H1 (cell line): ENCODE data around the gene SLC22A31. TPM values are rescaled to one million over a fixed set of nuclear protein-coding genes. Genes with fewer than 3 reads are reported as not detected.

ENCODE experiments used
- CTCF ChIA-PET: fragments of 300-600 bp; sonication (Branson Sonifier 250); formaldehyde crosslinking; loops from one replicate; lab custom pipeline; 2021; ENCODE audit not compliant: partially characterized antibody; lab: Charles Lee
- POLR2A ChIA-PET: fragments of 300-600 bp; sonication (Branson Sonifier 250); formaldehyde crosslinking; loops from one replicate; lab custom pipeline; 2021; ENCODE audit warnings: inconsistent platforms; ENCODE audit not compliant: partially characterized antibody; lab: Charles Lee
- DNase-seq, 2 experiments: peaks; one replicate each; pipeline versions ENCODE4 v3.0.0 to v3.0.0-alpha.2; 2010 to 2022; ENCODE audit warnings: low spot score in 2 of 2, low read depth in 1 of 2, mixed read lengths in 1 of 2
- FAIRE-seq: peaks from 2 replicates; lab custom pipeline; 2011; peaks lifted over from hg19 to GRCh38; lab: Jason Lieb, UNC
- H2AFZ ChIP-seq: 2 replicates; pipeline ENCODE4 v1.8.1; 2012; ENCODE audit warnings: low read length, inconsistent platforms
- H2AK5ac ChIP-seq: 2 replicates; pipeline ENCODE4 v1.6.1; 2013; ENCODE audit warnings: low read depth, low read length
- H2BK120ac ChIP-seq: replicated peaks from 2 replicates; pipeline ENCODE3; 2013; ENCODE audit warnings: low read depth, low read length, inconsistent platforms
- H2BK12ac ChIP-seq: 2 replicates; pipeline ENCODE4 v1.6.1; 2013; ENCODE audit warnings: low read depth, low read length
- H2BK15ac ChIP-seq: 2 replicates; pipeline ENCODE4 v1.6.1; 2013; ENCODE audit warnings: low read length
- H2BK20ac ChIP-seq: 2 replicates; pipeline ENCODE4 v1.6.1; 2013; ENCODE audit warnings: low read length
- H2BK5ac ChIP-seq: 2 replicates; pipeline ENCODE4 v1.6.1; 2013; ENCODE audit warnings: low read depth, low read length
- H3K14ac ChIP-seq: 2 replicates; pipeline ENCODE4 v1.6.1; 2013; ENCODE audit warnings: inconsistent platforms; ENCODE audit not compliant: insufficient read length
- H3K18ac ChIP-seq: 2 replicates; pipeline ENCODE4 v1.6.1; 2013; ENCODE audit warnings: low read length; ENCODE audit errors: extremely low read depth
- H3K23ac ChIP-seq: 2 replicates; pipeline ENCODE4 v1.6.1; 2013; ENCODE audit warnings: inconsistent platforms; ENCODE audit not compliant: insufficient read length
- H3K23me2 ChIP-seq: 2 replicates; pipeline ENCODE4 v1.6.1; 2013; ENCODE audit warnings: low read depth, low read length
- H3K27ac ChIP-seq: 2 replicates; pipeline ENCODE4 v1.6.1; 2011; ENCODE audit warnings: low read depth, low read length, inconsistent platforms
- H3K27me3 ChIP-seq, 4 experiments: replicated peaks in 1 of 4; 1 replicate in 1 of 4; 2 replicates in 3 of 4; pipeline versions ENCODE4 v1.6.1 to v1.8.1; 2011 to 2013; ENCODE audit warnings: low read length in 3 of 4, mild to moderate bottlenecking in 3 of 4, inconsistent platforms in 2 of 4, mixed read lengths in 2 of 4, moderate library complexity in 1 of 4; ENCODE audit not compliant: control insufficient read depth in 3 of 4, insufficient read depth in 3 of 4; ENCODE audit errors: extremely low read depth in 1 of 4
- H3K36me3 ChIP-seq, 4 experiments: 2 replicates each; pipeline versions ENCODE4 v1.6.1 to v1.8.1; 2011 to 2013; ENCODE audit warnings: mild to moderate bottlenecking in 4 of 4, low read length in 3 of 4, moderate library complexity in 2 of 4, control low read depth in 1 of 4, inconsistent platforms in 1 of 4; ENCODE audit not compliant: insufficient read depth in 4 of 4, control insufficient read depth in 2 of 4
- H3K4ac ChIP-seq: replicated peaks from 2 replicates; pipeline ENCODE3; 2013; ENCODE audit warnings: low read length, low read depth, mixed read lengths, inconsistent platforms; ENCODE audit not compliant: insufficient read length
- H3K4me1 ChIP-seq, 4 experiments: replicated peaks in 1 of 4; 1 replicate in 1 of 4; 2 replicates in 3 of 4; pipeline versions ENCODE4 v1.6.1 to v1.8.1; 2011 to 2013; ENCODE audit warnings: low read length in 3 of 4, inconsistent platforms in 2 of 4, mixed read lengths in 1 of 4; ENCODE audit not compliant: insufficient read depth in 4 of 4, control insufficient read depth in 3 of 4
- H3K4me2 ChIP-seq, 2 experiments: 2 replicates each; pipeline versions ENCODE4 v1.6.1 to v1.8.1; 2011 to 2013; ENCODE audit warnings: low read depth in 2 of 2, low read length in 2 of 2, control low read depth in 1 of 2, inconsistent platforms in 1 of 2, mild to moderate bottlenecking in 1 of 2; ENCODE audit not compliant: insufficient read depth in 1 of 2
- H3K4me3 ChIP-seq, 4 experiments: fragments of 200-600, 300-600 bp in 1 of 4; sonication (generic), shearing (Covaris generic), sonication (Bioruptor Twin) in 1 of 4; 2 replicates each; pipeline versions ENCODE4 v1.5.1 to v1.8.1; 2011 to 2016; ENCODE audit warnings: low read length in 4 of 4, low read depth in 3 of 4, control low read depth in 2 of 4, inconsistent platforms in 2 of 4, mild to moderate bottlenecking in 2 of 4, mixed read lengths in 1 of 4, moderate library complexity in 1 of 4; ENCODE audit not compliant: insufficient read depth in 2 of 4; ENCODE audit errors: extremely low read depth in 1 of 4
- H3K56ac ChIP-seq: replicated peaks from 2 replicates; pipeline ENCODE3; 2013; ENCODE audit warnings: low read depth, mild to moderate bottlenecking, mixed read lengths, low read length, inconsistent platforms; ENCODE audit not compliant: insufficient read length
- H3K79me1 ChIP-seq: 2 replicates; pipeline ENCODE4 v1.6.1; 2013; ENCODE audit warnings: low read depth, low read length, control low read depth
- H3K79me2 ChIP-seq, 2 experiments: 2 replicates each; pipeline versions ENCODE4 v1.6.1 to v1.8.1; 2012 to 2013; ENCODE audit warnings: low read length in 2 of 2, mild to moderate bottlenecking in 2 of 2, inconsistent platforms in 1 of 2; ENCODE audit not compliant: insufficient read depth in 2 of 2, control insufficient read depth in 1 of 2
- H3K9ac ChIP-seq, 4 experiments: replicated peaks in 1 of 4; 1 replicate in 1 of 4; 2 replicates in 3 of 4; pipeline versions ENCODE4 v1.6.1 to v1.8.1; 2011 to 2013; ENCODE audit warnings: low read depth in 3 of 4, low read length in 3 of 4, control low read depth in 2 of 4, mild to moderate bottlenecking in 2 of 4, moderate library complexity in 2 of 4, inconsistent platforms in 1 of 4; ENCODE audit errors: extremely low read depth in 1 of 4
- H3K9me3 ChIP-seq, 2 experiments: 2 replicates each; pipeline versions ENCODE4 v1.6.1 to v1.8.1; 2012 to 2013; ENCODE audit warnings: mild to moderate bottlenecking in 2 of 2, moderate library complexity in 2 of 2, control low read depth in 1 of 2, inconsistent platforms in 1 of 2, low read depth in 1 of 2, low read length in 1 of 2, mixed read lengths in 1 of 2; ENCODE audit not compliant: insufficient read depth in 2 of 2
- H4K20me1 ChIP-seq, 2 experiments: replicated peaks in 1 of 2; 2 replicates each; pipeline versions ENCODE3 to v1.8.1; 2011 to 2013; ENCODE audit warnings: inconsistent platforms in 2 of 2, low read length in 2 of 2, mild to moderate bottlenecking in 1 of 2; ENCODE audit not compliant: insufficient read depth in 2 of 2, control insufficient read depth in 1 of 2
- H4K5ac ChIP-seq: 2 replicates; pipeline ENCODE4 v1.6.1; 2013; ENCODE audit warnings: low read length, low read depth, mixed read lengths, inconsistent platforms; ENCODE audit not compliant: insufficient read length
- H4K8ac ChIP-seq: 2 replicates; pipeline ENCODE4 v1.8.0; 2013; ENCODE audit warnings: mild to moderate bottlenecking, moderate library complexity, low read length, inconsistent platforms; ENCODE audit not compliant: insufficient read depth; ENCODE audit errors: extremely low read depth
- H4K91ac ChIP-seq: replicated peaks from 2 replicates; pipeline ENCODE3; 2013; ENCODE audit warnings: low read length, mixed read lengths, inconsistent platforms; ENCODE audit not compliant: insufficient read length
- CREB1 ChIP-seq: IDR thresholded peaks from 2 replicates; pipeline ENCODE4 v1.6.1; 2012; ENCODE audit warnings: inconsistent platforms
- CTBP2 ChIP-seq: IDR thresholded peaks from 2 replicates; pipeline ENCODE4 v1.7.0; 2011; ENCODE audit warnings: borderline replicate concordance, mild to moderate bottlenecking, moderate library complexity, mixed read lengths, low read length; ENCODE audit not compliant: insufficient read depth, insufficient read length
- E2F6 ChIP-seq: IDR thresholded peaks from 2 replicates; pipeline ENCODE4 v1.6.1; 2012; ENCODE audit warnings: inconsistent platforms
- EZH2 ChIP-seq: fragments of 200-600 bp; sonication (generic); IDR thresholded peaks from 2 replicates; pipeline ENCODE4 v1.7.1; 2012; ENCODE audit warnings: low read depth, mild to moderate bottlenecking, moderate library complexity, low read length, inconsistent platforms; ENCODE audit not compliant: severe bottlenecking
- HDAC6 ChIP-seq: IDR thresholded peaks from one replicate; pipeline ENCODE4 v1.7.1; 2012; ENCODE audit warnings: low read depth, mild to moderate bottlenecking, inconsistent platforms, low read length, moderate library complexity
- JUND ChIP-seq: IDR thresholded peaks from 2 replicates; pipeline ENCODE4 v1.6.1; 2011; ENCODE audit warnings: mild to moderate bottlenecking, improper control_type of control experiment, low read length
- RNF2 ChIP-seq: fragments of 200-900, 300-1000 bp; sonication (generic); IDR thresholded peaks from 2 replicates; pipeline ENCODE4 v1.7.1; 2016; ENCODE audit warnings: borderline replicate concordance, low read depth, mild to moderate bottlenecking, antibody characterized with exemption, low read length; ENCODE audit not compliant: poor library complexity, severe bottlenecking; ENCODE audit errors: missing control alignments
- SAP30 ChIP-seq: fragments of 300-600 bp; sonication (generic); IDR thresholded peaks from 2 replicates; pipeline ENCODE4 v1.7.1; 2012; ENCODE audit warnings: low read length, moderate library complexity, mild to moderate bottlenecking, inconsistent platforms; ENCODE audit not compliant: insufficient read depth, insufficient replicate concordance
- SP1 ChIP-seq: IDR thresholded peaks from 2 replicates; pipeline ENCODE4 v1.6.1; 2011; ENCODE audit warnings: low read depth, low read length
- SP2 ChIP-seq: IDR thresholded peaks from 2 replicates; pipeline ENCODE4 v1.6.1; 2012; ENCODE audit warnings: mild to moderate bottlenecking, low read length, inconsistent platforms
- WGBS, 2 experiments: shearing (Covaris generic) in 1 of 2; methylation state at CpG; one replicate each; pipeline versions ENCODE4 v1.1.6 to v1.1.7; 2013 to 2015; ENCODE audit warnings: low lambda C conversion rate in 2 of 2, mixed read lengths in 2 of 2, inconsistent platforms in 1 of 2, low coverage in 1 of 2, missing lambda C conversion rate in 1 of 2; ENCODE audit not compliant: insufficient replicate concordance in 2 of 2, insufficient coverage in 1 of 2, insufficient read length in 1 of 2; ENCODE audit errors: extremely low coverage in 1 of 2, missing lambda C conversion rate in 1 of 2; 5-methylcytosine and 5-hydroxymethylcytosine counted together
- polyA plus RNA-seq, 7 experiments: library from polyadenylated mRNA; depleted of rRNA in 3 of 7; stranded (reverse) in 5 of 7; unstranded in 2 of 7; fragments of >200 nt in 5 of 7; fragments of 200-250 nt in 2 of 7; gene quantifications; 1 replicate in 5 of 7; 2 replicates in 1 of 7; 4 replicates in 1 of 7; pipeline versions ENCODE4 v1.2.1 to v1.2.3, GENCODE V29; 2011 to 2013; ENCODE audit warnings: missing spikeins in 2 of 7, mixed read lengths in 2 of 7
- total RNA-seq: library from RNA; stranded (reverse); fragmentation: NEBNext Ultra II Directional; extraction: Animal tissue kit (Norgen Biotek cat#: 25700); gene quantifications from 2 replicates; pipeline ENCODE4 v1.2.1, GENCODE V29; 2021

The SLC22A31 gene
- total and polyA plus RNA-seq, 2 of the 8 experiments (the other 6 are each of a cell fraction or from before 2014, with no cell fraction given) = 7.7 to 10.6 TPM

DNA sequence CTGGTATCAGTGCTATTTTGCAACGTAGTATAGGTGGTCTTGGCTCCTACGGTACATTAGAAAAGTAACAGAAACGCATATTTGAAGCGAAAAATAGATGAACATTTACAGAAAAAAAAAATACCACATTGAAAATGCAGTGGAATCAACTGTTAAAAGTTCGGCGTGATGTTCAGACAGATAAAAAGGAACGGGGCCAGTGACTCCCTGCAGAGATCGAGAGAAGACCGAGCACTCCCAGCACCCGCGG, 16.7 kb upstream of the SLC22A31 start:
- Histone ChIP-seq H4K8ac (peak overlapping the region; percentile 98; the same call in 1 of the 2 replicates), H3K4me2 (peak overlapping the region; percentile 58 to 77), H3K23me2 (peaks cover 4% of the 10 kb centered on the region; the same call in 1 of the 2 replicates), H3K79me1 (peaks cover 2% of the 10 kb centered on the region; the same call in 1 of the 2 replicates), H3K4me1 (peaks cover 0 to 2% (median under 1%) of the 10 kb centered on the region in 4 experiments; a peak in 2 of 7 replicates), H2BK120ac (no peak overlapping the region), H3K56ac (peak overlapping the region; percentile 25), H2AFZ (no peak overlapping the region), H4K20me1 (peaks cover 0 to 5% of the 10 kb centered on the region in 2 experiments), H3K4me3 (peak overlapping the region; percentile 72 to 97 (median 93)), H3K14ac (no peak overlapping the region), H3K9ac (peak overlapping the region; percentile 81 to 93 (median 87); a peak in 6 of 7 replicates), H3K79me2 (peaks cover 0 to 13% of the 10 kb centered on the region in 2 experiments; a peak in 3 of 4 replicates), H2BK15ac (no peak overlapping the region), H3K18ac (no peak overlapping the region), H2BK20ac (no peak overlapping the region), H3K9me3 (no peaks in the 10 kb centered on the region), H3K4ac (no peak overlapping the region), H4K91ac (no peak overlapping the region), H3K36me3 (peaks cover 0 to 6% (median 4%) of the 10 kb centered on the region in 4 experiments; a peak in 4 of 8 replicates), H2BK12ac (no peak overlapping the region), H2AK5ac (no peak overlapping the region), H3K23ac (no peak overlapping the region), H4K5ac (peak overlapping the region; percentile 96), H3K27ac (peak overlapping the region; percentile 86; the same call in 1 of the 2 replicates), H3K27me3 (no peaks in the 10 kb centered on the region), H2BK5ac (peak overlapping the region; percentile 87)
- ChIA-PET CTCF (interaction anchor here (1.0 to 1.6 kb wide), 4 partner anchors 40 to 336 kb away, joined by 3 to 4 read pairs (median 4); no protein-coding TSS in a partner anchor), POLR2A (interaction anchor here (0.9 to 1.6 kb wide), 4 partner anchors 9 to 23 kb away, joined by 3 to 4 read pairs (median 4); partner anchors contain the start of gene SLC22A31)
- 3% methylated on average over 11 of the region's 11 CpGs; no CpG with 5 or more reads in 1 of the 2 experiments for WGBS, 2 experiments
- DNase-seq (no peak), FAIRE-seq (no peak)
- TF ChIP-seq SAP30 (no peak), E2F6 (no peak), EZH2 (no peak), SP2 (no peak), JUND (no peak), HDAC6 (no peak), CTBP2 (no peak), RNF2 (no peak), CREB1 (no peak), SP1 (no peak)
